AG04449 (cell line): ENCODE data around the gene ZNF738.
A peak's percentile ranks its signal among the peaks of the same experiment; 100 is the strongest.

Experiments
- CTCF ChIA-PET: fragments of 350-600 bp; formaldehyde crosslinking; extraction: SDS; loops from one replicate; lab custom pipeline; 2021; ENCODE audit warnings: antibody characterized with exemption; lab: Yijun Ruan, JAX
- POLR2A ChIA-PET: fragments of 400-600, 350-600 bp; formaldehyde crosslinking; extraction: SDS; loops from one replicate; lab custom pipeline; 2020; ENCODE audit warnings: antibody characterized with exemption, inconsistent platforms; lab: Yijun Ruan, JAX
- DNase-seq: peaks from one replicate; pipeline ENCODE4 v3.0.0-alpha.2; 2010; ENCODE audit warnings: low read depth, low spot score
- H3K4me3 ChIP-seq: 2 replicates; pipeline ENCODE4 v1.5.1; 2011; ENCODE audit warnings: low read depth, mild to moderate bottlenecking, control low read depth, low read length
- CTCF ChIP-seq: IDR thresholded peaks from one replicate; pipeline ENCODE4 v1.5.1; 2011; ENCODE audit warnings: mild to moderate bottlenecking, moderate library complexity, low read length, control low read depth, inconsistent platforms; ENCODE audit not compliant: insufficient read depth; ENCODE audit errors: missing control alignments

Gene ZNF738

GRCh38 chr19:21352830-21353229 is 6.0 kb upstream of the ZNF738 start:
- H3K4me3 ChIP-seq, result no peak overlapping the region
- CTCF ChIA-PET, result no interaction called here
- no peak for DNase-seq
- POLR2A ChIA-PET, result no interaction called here
- no peak for TF ChIP-seq CTCF

- no peak overlapping the region for H3K4me3 ChIP-seq
- no peak for DNase-seq
- POLR2A ChIA-PET, result no interaction called here
- CTCF ChIA-PET, result no interaction called here
- TF ChIP-seq CTCF, result no peak
Observed at GRCh38 chr19:21362291-21362690, 3.5 kb downstream of the ZNF738 start.

- TF ChIP-seq CTCF, result no peak
- POLR2A ChIA-PET, result no interaction called here
- H3K4me3 ChIP-seq, result no peak overlapping the region
- CTCF ChIA-PET, result interaction anchor here (1.1 kb wide), 1 partner anchor 10 kb away, joined by 3 read pairs; no protein-coding TSS in a partner anchor
- no peak for DNase-seq
Observed at GRCh38 chr19:21383980-21384582, 25.3 kb downstream of the ZNF738 start.

- TF ChIP-seq CTCF, result no peak
- DNase-seq, result no peak
- CTCF ChIA-PET, result no interaction called here
- no peak overlapping the region for H3K4me3 ChIP-seq
- POLR2A ChIA-PET, result interaction anchor here (0.8 to 1.0 kb wide), 3 partner anchors 15 to 397 kb away, joined by 3 to 4 read pairs (median 3); no protein-coding TSS in a partner anchor
Observed at GRCh38 chr19:21396121-21396520, 37.3 kb downstream of the ZNF738 start.

- ChIA-PET CTCF (no interaction called here), POLR2A (interaction anchor here (0.6 to 1.1 kb wide), 6 partner anchors 9 to 397 kb away, joined by 3 to 8 read pairs (median 4); partner anchors contain the start of gene ZNF708)
- H3K4me3 ChIP-seq, result peak within 1 kb of the TSS; percentile 86
- TF ChIP-seq CTCF, result no peak
- peak; percentile 74 for DNase-seq
Observed at GRCh38 chr19:21396893-21397572, 38.2 kb downstream of the ZNF738 start, which contains the start of gene ZNF493. ZNF493 (plus strand) TSS chr19:21397133; CDS start chr19:21397238, 105 bp downstream.

GRCh38 chr19:21398851-21399250 is 40.1 kb downstream of the ZNF738 start:
- no peak for TF ChIP-seq CTCF
- ChIA-PET CTCF (no interaction called here), POLR2A (no interaction called here)
- no peak for DNase-seq
- no peak overlapping the region for H3K4me3 ChIP-seq
